ENCODE measurements around the gene CCBE1.

DNA sequence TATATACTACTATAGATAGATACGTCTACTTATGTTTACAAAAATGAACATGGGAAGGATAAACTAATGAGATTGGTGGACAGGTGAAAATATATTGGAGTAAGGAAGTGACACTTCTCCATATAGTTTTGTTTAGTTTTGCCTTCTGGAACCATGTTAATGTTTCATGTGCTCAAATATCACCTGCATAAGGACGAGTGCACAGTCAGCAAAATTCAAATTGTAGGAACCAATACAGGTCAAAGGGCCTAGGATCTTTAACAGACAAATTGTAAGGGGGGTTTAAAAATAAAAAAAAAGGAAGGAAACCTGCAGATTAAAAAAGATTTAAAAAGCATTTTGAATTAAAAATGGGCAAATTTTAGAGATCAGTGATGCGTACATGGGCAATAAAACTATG, 104.6 kb downstream of the CCBE1 start:
- TF ChIP-seq EP300 (IDR thresholded peaks at IDR 0.05) (no peak), POLR2A (IDR thresholded peaks at IDR 0.05) (no peak), POLR2AphosphoS5 (IDR thresholded peaks at IDR 0.05) (no peak)
- TF ChIP-seq, protein P1, sequence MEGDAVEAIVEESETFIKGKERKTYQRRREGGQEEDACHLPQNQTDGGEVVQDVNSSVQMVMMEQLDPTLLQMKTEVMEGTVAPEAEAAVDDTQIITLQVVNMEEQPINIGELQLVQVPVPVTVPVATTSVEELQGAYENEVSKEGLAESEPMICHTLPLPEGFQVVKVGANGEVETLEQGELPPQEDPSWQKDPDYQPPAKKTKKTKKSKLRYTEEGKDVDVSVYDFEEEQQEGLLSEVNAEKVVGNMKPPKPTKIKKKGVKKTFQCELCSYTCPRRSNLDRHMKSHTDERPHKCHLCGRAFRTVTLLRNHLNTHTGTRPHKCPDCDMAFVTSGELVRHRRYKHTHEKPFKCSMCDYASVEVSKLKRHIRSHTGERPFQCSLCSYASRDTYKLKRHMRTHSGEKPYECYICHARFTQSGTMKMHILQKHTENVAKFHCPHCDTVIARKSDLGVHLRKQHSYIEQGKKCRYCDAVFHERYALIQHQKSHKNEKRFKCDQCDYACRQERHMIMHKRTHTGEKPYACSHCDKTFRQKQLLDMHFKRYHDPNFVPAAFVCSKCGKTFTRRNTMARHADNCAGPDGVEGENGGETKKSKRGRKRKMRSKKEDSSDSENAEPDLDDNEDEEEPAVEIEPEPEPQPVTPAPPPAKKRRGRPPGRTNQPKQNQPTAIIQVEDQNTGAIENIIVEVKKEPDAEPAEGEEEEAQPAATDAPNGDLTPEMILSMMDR (IDR thresholded peaks at IDR 0.05): no peak
